Muscle layer of colon (tissue), 2 donors: ENCODE data around the gene TPGS2.
"Not testable (repeated sequence)": the region's sequence is repeated elsewhere in the genome, so short reads cannot be mapped to it uniquely, and the experiment has no call there.

Experiments
- H3K27ac ChIP-seq: one replicate; pipeline ENCODE4 v1.7.0; 2013; ENCODE audit warnings: low read depth, mild to moderate bottlenecking, low read length, moderate library complexity
- H3K27me3 ChIP-seq, 2 donors: one replicate each; pipeline ENCODE4 v1.7.0; 2013; ENCODE audit warnings: low read length in 2 of 2, mild to moderate bottlenecking in 2 of 2; ENCODE audit not compliant: insufficient read depth in 2 of 2, control insufficient read depth in 1 of 2
- H3K36me3 ChIP-seq: one replicate; pipeline ENCODE4 v1.7.0; 2013; ENCODE audit warnings: mild to moderate bottlenecking, low read length; ENCODE audit not compliant: insufficient read depth
- H3K4me1 ChIP-seq: one replicate; pipeline ENCODE4 v1.7.0; 2013; ENCODE audit warnings: mild to moderate bottlenecking, low read length; ENCODE audit not compliant: insufficient read depth
- H3K4me3 ChIP-seq, 2 donors: one replicate each; pipeline ENCODE4 v1.7.0; 2013; ENCODE audit warnings: low read length in 2 of 2, low read depth in 1 of 2, mild to moderate bottlenecking in 1 of 2, moderate library complexity in 1 of 2
- H3K9ac ChIP-seq: one replicate; pipeline ENCODE4 v1.7.0; 2013; ENCODE audit warnings: low read length
- H3K9me3 ChIP-seq: one replicate; pipeline ENCODE4 v1.7.0; 2013; ENCODE audit warnings: mild to moderate bottlenecking, low read length
- donor health status: abdominal sarcoma.
- donor health status: Adenocarcinoma of cecum.

TPGS2 gene

DNA sequence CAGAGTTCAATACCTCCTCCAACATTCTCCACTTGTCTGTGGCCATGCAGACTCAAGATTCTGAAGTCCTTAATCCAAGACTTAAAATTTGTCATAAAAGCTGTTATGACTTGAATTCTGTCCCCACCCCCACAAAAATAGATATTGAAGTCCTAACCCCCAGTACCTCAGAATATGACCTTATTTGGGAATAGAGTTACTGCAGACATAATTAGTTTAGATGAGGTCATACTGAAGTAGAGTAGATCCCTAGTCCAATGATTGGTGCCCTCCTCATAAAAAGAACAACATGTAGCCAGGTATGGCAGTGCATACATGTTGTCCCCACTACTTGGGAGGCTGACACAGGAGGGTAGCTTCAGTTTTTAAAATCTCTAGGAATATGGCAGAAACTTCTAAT is 9.2 kb downstream of the TPGS2 start:
- Histone ChIP-seq H3K27ac (no peak overlapping the region), H3K4me3 (no peak overlapping the region), H3K9me3 (no peaks in the 10 kb centered on the region), H3K27me3 (no peaks in the 10 kb centered on the region), H3K9ac (no peak overlapping the region), H3K36me3 (peaks cover 15% of the 10 kb centered on the region), H3K4me1 (no peaks in the 10 kb centered on the region)

DNA sequence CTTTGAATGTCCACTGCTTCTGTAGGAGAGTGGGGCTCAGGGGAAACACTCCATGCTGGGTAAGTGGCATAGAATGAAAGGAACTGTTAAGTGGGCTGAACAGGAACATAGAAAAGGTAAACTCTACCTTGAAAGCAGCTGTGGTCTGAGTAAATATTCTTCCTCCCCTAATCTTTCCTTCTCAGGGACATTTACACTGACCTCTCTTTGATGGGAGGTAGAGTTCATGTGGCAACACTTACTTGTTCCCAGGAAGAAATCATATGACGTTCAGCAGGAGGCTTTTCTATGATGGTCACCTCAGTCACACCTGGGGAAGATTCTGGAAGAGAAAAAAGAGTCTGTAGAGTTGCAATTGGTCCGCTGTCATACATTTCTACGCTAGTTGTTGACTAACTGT is 10.2 kb downstream of the TPGS2 start:
- no peaks in the 10 kb centered on the region for H3K9me3 ChIP-seq
- H3K36me3 ChIP-seq = peaks cover 15% of the 10 kb centered on the region
- H3K27ac ChIP-seq = no peak overlapping the region
- no peaks in the 10 kb centered on the region for H3K27me3 ChIP-seq
- H3K9ac ChIP-seq = no peak overlapping the region
- H3K4me1 ChIP-seq = no peaks in the 10 kb centered on the region
- no peak overlapping the region for H3K4me3 ChIP-seq

DNA sequence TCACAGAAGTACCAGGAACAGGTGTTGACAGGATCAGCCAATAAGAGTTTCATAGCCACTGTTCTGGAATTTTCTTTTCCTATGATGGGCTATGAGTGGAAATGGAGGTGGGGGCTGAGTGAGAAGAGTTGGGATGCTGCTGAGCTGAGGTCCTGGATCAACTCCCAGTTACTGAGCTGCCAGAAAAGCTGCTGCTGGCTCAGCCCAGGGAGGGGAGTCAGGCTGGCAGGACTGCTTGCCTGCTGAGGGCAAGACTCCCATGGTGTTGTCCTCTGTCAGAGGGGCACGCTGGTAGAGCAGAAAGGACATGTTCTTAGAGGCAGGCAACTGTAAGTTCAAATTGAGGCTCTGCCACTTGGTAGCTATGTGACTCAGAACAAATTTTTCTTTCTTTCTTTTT is 11.8 kb downstream of the TPGS2 start:
- H3K36me3 ChIP-seq = peaks cover 10% of the 10 kb centered on the region
- H3K4me3 ChIP-seq = no peak overlapping the region
- H3K27ac ChIP-seq = no peak overlapping the region

DNA sequence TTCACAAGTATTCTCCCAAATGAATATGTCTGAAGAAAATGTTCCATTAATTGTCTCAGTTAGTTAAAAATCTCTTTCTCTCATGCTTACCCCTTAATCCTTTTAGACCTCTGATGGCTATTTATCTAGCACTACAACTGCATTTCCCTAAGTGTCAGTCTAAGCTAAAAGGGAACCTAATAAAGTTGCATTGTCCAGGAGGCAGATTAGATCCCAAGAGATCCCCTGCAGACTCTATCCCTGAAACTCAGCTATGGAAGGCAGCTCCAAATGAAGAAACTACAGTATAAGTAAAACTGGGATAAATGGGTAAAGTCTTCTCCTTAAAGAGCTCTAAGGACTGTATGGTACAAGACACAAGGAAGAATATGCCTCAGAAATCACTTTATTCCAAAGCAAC is 12.7 kb downstream of the TPGS2 start:
- H3K36me3 ChIP-seq, H3K9me3 ChIP-seq, H3K9ac ChIP-seq, H3K4me3 ChIP-seq, H3K4me1 ChIP-seq, H3K27me3 ChIP-seq, H3K27ac ChIP-seq: not testable (repeated sequence)

More for the DNA sequence above, 11.8 kb downstream of the TPGS2 start:
- Histone ChIP-seq H3K27me3 (no peaks in the 10 kb centered on the region), H3K9me3 (no peaks in the 10 kb centered on the region), H3K9ac (no peak overlapping the region), H3K4me1 (no peaks in the 10 kb centered on the region)

DNA sequence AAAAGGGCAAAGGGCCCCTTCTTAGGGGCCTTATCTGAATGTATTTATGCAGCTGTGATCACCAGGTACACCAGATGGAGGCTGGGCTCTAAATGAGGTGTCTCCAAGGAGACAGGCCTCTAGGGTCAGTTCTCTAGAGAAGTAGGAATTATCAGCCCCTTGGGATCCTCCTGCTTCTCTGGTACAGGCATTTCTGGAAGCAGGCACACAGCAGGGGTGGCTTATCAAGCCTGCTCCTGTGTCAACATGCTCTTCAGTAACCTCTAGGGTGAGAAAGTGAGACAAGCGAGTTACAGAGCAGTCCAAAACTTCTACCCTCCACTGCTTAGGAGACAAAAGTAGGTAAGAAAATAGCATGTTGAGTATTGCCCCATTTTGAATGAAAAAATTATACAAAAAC is 13.8 kb downstream of the TPGS2 start:
- peaks cover 10% of the 10 kb centered on the region for H3K36me3 ChIP-seq

GRCh38 chr18:36813824-36814223 is 15.0 kb downstream of the TPGS2 start:
- Histone ChIP-seq H3K9ac (no peak overlapping the region), H3K9me3 (no peaks in the 10 kb centered on the region)

More for the DNA sequence above, 13.8 kb downstream of the TPGS2 start:
- no peaks in the 10 kb centered on the region for H3K4me1 ChIP-seq
- no peak overlapping the region for H3K27ac ChIP-seq
- no peaks in the 10 kb centered on the region for H3K9me3 ChIP-seq
- no peak overlapping the region for H3K4me3 ChIP-seq
- H3K9ac ChIP-seq = no peak overlapping the region
- H3K27me3 ChIP-seq = no peaks in the 10 kb centered on the region

GRCh38 chr18:36813101-36813775 is 15.6 kb downstream of the TPGS2 start:
- Histone ChIP-seq H3K36me3 (peaks cover 3% of the 10 kb centered on the region), H3K4me3 (no peak overlapping the region), H3K4me1 (peaks cover 4% of the 10 kb centered on the region), H3K9me3 (no peaks in the 10 kb centered on the region), H3K27me3 (no peaks in the 10 kb centered on the region), H3K9ac (no peak overlapping the region), H3K27ac (no peak overlapping the region)

More at GRCh38 chr18:36813824-36814223, 15.0 kb downstream of the TPGS2 start:
- H3K4me3 ChIP-seq = no peak overlapping the region
- peaks cover 4% of the 10 kb centered on the region for H3K4me1 ChIP-seq
- H3K27ac ChIP-seq = no peak overlapping the region
- peaks cover 9% of the 10 kb centered on the region for H3K36me3 ChIP-seq
- H3K27me3 ChIP-seq = no peaks in the 10 kb centered on the region

DNA sequence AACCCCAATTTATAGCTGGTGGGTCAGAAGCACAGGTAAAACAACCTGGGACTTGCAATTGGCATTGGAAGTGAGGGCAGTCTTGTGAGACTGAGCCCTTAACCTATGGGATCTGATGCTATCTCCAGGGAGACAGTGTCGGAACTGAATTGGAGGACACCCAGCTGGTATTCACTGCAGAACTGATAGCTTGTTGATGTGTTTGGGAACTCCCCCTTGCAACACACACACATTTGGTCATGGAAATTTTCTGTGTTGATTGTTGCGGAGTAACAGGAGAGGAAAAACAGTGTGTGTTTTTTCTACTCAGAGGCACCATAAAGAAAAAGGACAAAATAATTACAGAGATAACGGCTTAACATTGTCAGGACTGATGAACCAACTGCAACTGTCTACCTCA is 16.1 kb downstream of the TPGS2 start:
- Histone ChIP-seq H3K9ac (no peak overlapping the region), H3K27me3 (no peaks in the 10 kb centered on the region), H3K27ac (no peak overlapping the region), H3K4me3 (no peak overlapping the region), H3K9me3 (no peaks in the 10 kb centered on the region), H3K36me3 (peaks cover 1% of the 10 kb centered on the region), H3K4me1 (peaks cover 4% of the 10 kb centered on the region)

DNA sequence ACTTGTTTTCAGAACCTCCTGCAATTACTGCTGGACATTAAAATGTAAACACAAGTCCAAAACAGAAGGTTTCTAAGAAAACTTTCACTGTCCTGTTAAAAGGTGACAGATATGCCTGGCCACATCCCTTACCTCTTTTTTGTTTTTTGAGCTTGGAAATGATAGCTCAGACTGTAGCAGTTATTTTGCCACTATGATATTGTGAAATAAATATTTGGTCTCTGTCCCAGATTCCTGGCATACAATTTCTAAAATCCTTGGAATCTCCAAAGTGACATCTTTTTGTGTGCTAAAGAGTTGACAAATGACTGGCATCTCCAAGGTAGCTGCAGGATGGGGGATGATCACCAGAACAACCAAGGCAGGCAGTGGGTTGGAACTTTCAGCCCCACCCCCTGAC is 16.8 kb downstream of the TPGS2 start:
- H3K9me3 ChIP-seq = no peaks in the 10 kb centered on the region
- no peak overlapping the region for H3K9ac ChIP-seq
- H3K4me3 ChIP-seq = no peak overlapping the region
- H3K4me1 ChIP-seq = peaks cover 4% of the 10 kb centered on the region
- no peaks in the 10 kb centered on the region for H3K27me3 ChIP-seq
- no peak overlapping the region for H3K27ac ChIP-seq
- peaks cover 9% of the 10 kb centered on the region for H3K36me3 ChIP-seq

GRCh38 chr18:36811430-36811829 is 17.4 kb downstream of the TPGS2 start:
- H3K9me3 ChIP-seq = no peaks in the 10 kb centered on the region
- no peaks in the 10 kb centered on the region for H3K27me3 ChIP-seq
- H3K27ac ChIP-seq = no peak overlapping the region
- H3K36me3 ChIP-seq = peaks cover 12% of the 10 kb centered on the region
- H3K4me1 ChIP-seq = peaks cover 4% of the 10 kb centered on the region
- no peak overlapping the region for H3K4me3 ChIP-seq
- H3K9ac ChIP-seq = no peak overlapping the region

GRCh38 chr18:36809590-36810381 is 19.0 kb downstream of the TPGS2 start:
- no peak overlapping the region for H3K27ac ChIP-seq
- peaks cover 19% of the 10 kb centered on the region for H3K36me3 ChIP-seq
- peaks cover 4% of the 10 kb centered on the region for H3K4me1 ChIP-seq
- H3K9me3 ChIP-seq = no peaks in the 10 kb centered on the region
- H3K4me3 ChIP-seq = no peak overlapping the region
- no peak overlapping the region for H3K9ac ChIP-seq
- H3K27me3 ChIP-seq = no peaks in the 10 kb centered on the region

- Histone ChIP-seq H3K9me3 (no peaks in the 10 kb centered on the region), H3K9ac (no peak overlapping the region), H3K4me3 (no peak overlapping the region), H3K4me1 (peaks cover 4% of the 10 kb centered on the region), H3K36me3 (peaks cover 25% of the 10 kb centered on the region), H3K27me3 (no peaks in the 10 kb centered on the region), H3K27ac (no peak overlapping the region)
Measured at GRCh38 chr18:36808681-36809080, 20.1 kb downstream of the TPGS2 start.
